Activated T-cell treated with anti-CD3 and anti-CD28 coated beads, Interleukin-2, amount 50 U/mL, for 1 hour (primary cell): ENCODE results near the gene TMEM205.
"Not testable (repeated sequence)": the region's sequence is repeated elsewhere in the genome, so short reads cannot be mapped to it uniquely, and the experiment has no call there.

Source experiments
- DNase-seq: peaks from one replicate; pipeline ENCODE4 v3.0.0-alpha.2; 2020

TMEM205 gene

DNA sequence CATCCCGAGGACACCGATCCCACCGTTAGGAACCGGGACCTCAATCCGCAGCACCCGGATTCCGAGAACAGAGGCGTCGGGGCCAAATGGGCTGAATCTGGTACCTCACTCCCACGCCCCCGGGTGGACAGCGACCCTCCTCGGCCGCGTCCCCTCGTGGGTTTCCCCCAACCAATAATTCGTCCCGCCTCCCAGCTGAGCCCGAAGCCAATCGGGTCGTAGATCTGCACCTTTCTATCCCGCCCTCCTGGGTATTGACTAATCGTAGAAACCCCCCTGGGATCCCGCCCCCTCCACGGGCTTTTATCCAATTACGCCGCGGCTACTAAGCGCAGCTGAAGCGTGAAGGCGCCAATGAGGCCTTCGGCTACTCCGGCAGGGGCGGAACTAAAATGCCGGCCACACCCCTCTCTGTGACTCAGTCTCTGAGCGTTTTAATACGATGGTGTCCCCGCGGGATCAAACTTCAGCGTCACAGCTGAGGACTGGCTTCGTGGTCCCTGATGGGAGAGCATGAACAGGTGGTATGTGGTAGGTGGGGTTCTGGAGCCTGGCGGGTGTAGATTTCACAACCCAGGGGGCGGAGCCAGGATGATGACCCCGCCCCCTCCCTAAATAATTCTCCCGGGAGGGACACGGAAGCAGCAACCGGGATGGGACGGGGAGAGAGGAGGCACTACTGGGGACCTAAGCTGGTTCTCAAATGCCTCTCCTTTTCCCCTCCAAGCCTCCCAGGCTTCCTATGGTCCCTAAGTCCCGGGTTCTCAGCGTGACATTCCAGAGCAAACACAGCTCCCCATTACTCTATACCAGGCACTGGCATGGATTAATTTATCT, at the start of gene TMEM205, which contains the start of gene CCDC159:
TMEM205 (minus strand) TSS at position 165 of the 837 bp plus-strand sequence. CDS start 649 bp downstream, outside the sequence.
CCDC159 (plus strand) TSS at position 416 of the 837 bp plus-strand sequence; CDS start at position 504, 88 bp downstream.
- DNase-seq, result peak; percentile 97

DNA sequence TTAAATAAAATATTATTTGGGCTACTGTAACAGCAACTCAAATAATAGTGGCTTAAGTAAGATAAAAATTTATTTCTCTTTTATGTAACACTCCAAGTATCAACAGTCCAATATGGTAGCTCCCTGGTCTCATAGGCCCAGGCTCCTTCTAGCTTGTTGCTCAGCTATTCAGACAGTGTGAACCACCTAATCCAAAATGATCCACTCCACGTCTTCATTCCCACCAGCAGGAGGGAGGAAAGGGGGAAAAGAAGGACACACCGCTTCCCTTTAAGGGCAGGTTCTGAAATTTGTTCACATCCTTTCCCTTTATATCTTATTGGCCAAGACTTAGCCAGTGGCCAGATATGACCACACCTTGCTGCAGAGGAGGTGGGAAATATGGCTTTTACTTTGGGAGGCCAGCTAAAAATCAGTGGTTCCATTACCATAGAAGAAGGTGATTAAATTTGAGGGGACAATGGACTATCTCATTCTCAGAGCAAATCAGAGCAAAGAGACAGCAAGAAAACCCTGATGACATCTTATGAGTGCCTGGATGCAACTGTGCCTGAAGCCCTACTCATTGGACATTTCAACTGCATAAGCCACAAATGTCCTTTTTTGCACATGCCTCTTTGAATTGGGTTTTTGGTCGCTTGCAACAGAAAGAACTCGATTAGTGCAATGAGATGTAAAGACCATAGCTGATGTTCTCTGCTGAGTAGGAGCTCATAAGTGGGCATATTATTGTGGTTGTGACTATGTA, 45.0 kb upstream of the TMEM205 start:
- no peak for DNase-seq

DNA sequence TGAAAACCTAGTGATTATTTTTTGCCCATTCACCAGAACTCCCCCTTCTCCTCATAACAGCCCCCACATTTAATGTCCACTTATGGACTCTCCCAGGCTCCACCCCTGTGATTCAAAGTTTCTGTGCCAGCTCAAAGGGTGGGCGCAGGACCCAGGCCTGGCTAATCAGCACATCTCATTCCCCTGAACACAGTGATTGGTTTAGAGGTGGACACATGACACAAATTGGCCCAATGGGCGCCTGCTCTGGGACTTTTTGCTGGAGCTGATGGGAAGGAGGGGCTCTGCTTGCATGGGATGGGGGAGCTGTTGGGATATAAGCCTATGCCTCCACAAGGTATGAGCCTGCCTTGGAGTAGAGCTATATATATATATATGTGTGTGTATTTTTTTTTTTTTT, 44.3 kb upstream of the TMEM205 start:
- DNase-seq, result no peak

DNA sequence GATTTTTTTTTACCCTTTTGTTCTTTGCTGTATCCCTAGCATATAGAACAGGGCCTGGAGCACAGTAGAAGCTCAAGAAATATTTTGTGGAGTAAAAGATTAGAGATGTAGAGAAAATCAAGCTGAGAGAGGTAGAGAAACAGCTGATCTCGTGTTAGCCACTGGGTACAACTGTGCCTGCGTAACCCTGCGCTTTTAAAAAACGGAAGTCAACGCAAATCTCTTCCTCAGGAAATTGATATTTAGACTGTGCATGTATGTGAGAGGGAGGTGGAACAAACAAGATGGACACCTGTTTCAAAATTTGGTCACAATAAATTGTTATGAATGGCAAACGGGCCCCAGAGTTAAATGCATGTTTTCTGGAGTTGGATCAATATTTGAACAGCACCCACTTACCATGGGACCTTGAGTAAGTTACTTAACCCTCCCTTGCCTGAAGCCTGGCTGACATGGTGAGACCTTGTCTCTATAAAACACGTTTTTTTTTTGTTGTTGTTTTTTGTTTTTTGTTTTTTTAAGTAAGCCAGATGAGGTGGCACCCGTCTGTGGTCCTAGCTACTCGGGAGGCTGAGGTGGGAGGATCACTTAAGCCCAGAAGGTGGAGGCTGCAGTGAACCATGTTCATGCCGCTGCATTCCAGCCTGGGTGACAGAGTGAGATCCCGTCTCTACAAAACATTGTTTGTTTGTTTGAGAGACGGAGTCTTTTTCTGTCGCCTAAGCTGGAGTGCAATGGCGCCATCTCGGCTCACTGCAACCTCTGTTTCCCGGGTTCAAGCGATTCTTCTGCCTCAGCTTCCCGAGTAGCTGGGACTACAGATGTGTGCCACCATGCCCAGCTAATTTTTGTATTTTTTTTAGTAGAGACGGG, 41.3 kb upstream of the TMEM205 start:
- DNase-seq, result no peak

DNA sequence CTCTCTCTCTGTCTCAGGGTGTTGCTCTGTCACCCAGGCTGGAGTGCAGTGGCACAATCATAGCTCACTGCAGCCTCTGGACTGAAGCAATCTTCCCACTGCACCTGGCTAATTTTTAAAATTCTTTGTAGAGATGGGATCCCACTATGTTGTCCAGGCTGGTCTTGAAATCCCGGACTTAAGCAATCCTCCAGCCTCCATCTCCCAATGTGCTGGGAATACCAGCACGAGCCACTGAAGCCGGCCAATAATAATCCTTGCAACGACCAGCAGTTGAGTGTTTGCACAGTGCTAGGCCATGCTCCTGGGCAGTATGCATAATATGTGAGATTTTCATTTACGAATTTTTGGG, 38.7 kb upstream of the TMEM205 start:
- no peak for DNase-seq

DNA sequence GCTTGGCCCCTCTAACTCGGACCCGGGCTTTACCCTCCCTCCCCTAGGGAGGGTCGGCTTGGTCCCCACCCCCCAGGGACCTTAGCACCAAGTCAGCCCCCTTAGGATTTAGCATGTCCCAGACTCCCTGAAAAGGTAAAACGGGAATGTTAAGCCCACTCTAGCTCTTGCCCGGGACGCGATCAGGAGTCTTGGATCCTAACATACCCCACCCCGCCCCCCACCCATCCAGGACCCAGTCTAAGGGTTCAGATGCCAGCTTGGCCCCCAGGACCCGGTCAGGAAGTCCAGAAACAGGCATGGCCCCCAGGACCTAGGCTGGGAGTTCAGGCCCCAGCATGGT, 37.6 kb upstream of the TMEM205 start:
- no peak for DNase-seq

DNA sequence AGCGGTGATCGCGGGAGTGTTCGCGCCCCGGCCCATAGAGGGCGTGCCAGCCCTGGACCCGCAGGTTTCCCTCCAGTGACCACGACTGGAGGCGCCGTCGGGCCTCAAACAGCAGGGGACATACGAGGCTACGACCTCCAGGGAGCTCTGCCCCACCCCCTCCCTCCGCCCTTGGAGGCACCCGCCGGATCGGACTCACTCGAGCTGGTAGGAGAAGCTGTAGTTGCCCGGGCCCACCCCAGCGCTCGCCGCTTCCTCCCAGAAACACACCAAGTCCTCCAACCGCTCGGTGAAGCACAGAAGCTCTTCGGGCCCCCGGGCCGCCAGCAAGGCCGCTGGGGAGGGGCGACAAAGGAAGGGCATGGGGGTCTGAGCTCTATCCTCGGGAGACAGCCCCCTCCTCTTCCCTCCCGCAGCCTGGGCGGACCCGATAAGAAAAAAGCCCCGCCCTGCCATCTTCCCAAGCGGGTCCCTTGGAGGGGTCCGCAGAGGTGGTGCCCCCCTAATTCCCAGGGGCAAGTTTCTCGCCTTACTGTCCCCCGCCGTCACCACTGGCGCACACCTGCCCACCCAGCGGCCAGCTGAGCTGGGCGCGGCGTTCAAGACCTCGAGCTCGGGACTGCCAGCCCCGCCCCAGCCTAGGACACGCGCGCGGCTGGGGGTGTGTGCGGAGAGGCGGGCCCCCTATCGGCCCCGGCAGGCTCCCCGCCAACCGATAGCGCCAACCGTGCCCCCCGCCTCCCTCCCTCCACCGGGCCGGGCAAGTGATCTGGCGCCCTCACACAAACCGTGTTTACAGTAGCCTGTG, 37.0 kb upstream of the TMEM205 start:
- DNase-seq, result peak; percentile 57

DNA sequence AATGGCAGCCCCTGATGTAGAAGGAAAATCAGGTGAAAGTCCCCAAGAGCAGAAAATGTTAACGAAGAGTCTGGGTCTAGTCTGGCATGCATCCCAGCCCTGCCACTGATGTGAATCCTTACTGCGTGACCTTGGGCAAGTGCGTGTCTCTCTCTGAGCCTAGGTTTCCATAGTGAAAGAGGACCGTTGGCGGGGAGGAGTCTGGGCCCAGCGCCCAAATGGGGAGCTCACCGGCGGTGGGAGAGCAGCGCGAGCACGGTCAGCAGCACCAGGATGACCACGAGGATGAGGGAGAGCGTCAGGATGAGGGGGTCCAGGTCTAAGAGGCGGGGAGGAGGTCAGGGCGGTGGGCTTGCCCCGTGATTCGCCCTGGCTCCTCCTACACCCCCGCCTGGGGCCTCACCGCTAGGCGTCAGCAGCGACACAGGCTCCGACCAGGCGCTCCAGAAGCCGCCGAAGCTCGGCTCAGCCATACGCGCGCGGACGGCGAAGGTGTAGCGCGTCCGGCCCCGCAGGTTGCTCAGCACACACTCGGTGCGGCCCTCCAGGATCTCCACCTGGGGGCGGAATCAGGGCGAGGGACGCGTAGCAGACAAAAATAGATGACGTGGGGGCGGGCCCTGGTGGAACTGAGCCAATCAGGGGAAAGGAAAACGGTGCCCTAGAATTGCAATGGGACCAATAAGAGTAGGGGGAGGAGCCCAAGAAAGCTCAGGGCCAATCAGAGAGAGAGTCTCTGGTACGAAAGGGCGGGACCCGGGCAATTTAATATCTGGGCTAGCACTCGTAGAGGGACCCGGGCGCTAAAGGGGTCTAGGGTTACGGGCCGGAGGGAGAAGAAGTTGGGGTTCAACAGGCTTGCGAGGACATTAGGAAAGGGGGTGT, 34.8 kb upstream of the TMEM205 start:
- peak; percentile 96 for DNase-seq

DNA sequence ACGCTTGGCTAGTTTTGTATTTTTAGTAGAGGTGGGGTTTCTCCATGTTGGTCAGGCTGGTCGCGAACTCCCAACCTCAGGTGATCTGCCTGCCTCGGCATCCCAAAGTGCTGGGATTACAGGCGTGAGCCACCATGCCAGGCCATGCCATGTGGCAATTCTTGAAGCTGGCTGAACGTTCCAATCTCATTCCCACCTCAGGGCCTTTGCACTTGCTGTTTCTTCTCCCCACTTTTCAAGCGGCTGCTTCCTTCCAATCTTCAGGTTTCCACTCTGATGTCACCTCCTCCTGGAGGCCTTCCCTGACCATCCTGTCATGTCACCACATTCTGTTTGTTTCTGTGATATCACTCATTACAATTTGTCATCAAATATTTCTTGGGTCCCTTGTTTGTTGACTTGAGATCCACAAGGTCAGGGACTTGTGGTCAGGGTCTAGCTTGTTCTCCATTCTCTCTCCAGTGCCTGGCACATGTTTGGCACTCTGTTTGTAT, 33.8 kb upstream of the TMEM205 start:
- DNase-seq, result no peak

DNA sequence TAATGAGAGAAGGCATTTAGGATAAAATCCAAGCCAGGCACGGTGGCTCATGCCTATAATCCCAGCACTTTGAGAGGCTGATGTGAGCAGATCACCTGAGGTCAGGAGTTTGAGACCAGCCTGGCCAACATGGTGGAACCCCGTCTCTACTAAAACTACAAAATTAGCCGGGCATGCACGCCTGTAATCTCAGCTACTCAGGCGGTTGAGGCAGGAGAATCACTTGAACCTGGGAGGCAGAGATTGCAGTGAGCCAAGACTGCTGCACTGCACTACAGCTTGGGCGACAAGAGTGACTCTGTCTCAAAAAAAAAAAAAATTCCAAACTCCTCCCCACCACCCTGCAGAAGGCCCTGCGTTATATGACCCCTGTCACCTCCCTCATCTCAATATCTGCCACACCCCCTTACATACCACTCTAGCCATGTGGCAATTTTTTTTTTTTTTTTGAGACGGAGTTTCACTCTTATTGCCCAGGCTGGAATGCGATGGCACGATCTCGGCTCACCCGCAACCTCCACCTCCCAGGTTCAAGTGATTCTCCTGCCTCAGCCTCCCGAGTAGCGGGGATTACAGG, 33.3 kb upstream of the TMEM205 start:
- DNase-seq, result not testable (repeated sequence)

DNA sequence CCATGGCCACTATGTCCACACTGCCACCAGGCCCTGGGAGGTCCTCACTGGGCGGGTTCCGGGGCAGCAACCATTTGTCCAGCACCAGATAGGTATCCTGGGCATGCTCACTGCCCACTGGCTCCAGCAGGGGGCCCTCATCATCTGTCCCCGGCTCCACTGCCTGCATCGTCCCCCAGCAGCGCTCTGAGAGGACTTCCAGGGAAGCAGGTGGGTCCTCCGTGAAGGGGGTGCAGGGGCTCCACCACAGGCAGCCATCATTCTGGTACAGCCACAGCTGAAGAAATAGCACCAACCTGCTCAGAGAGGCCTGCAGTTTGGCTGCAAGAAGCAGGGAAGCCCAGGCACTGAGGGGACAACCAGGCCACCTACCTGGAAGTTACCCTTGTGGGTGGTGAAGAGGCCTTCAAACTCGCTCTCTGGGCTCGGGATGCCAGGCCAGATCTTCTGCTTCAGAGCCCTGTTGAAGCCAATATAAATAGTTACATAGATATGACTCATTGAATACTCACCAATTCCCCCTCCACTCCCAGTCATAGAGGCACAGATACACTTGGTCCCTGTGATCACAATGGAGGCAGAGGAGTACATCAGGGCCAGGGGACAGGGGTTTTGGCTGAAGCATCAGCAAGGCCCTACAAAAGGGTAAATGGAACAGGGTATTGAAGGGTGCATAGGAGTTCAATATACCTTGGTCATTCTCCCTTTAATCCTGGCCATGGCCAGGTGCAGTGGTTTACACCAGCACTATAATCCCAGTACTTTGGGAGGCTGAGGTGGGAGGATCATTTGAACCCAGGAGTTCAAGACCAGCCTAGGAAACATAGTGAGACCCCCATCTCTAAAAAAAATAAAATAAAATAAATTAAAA, 32.5 kb upstream of the TMEM205 start:
- DNase-seq, result no peak

DNA sequence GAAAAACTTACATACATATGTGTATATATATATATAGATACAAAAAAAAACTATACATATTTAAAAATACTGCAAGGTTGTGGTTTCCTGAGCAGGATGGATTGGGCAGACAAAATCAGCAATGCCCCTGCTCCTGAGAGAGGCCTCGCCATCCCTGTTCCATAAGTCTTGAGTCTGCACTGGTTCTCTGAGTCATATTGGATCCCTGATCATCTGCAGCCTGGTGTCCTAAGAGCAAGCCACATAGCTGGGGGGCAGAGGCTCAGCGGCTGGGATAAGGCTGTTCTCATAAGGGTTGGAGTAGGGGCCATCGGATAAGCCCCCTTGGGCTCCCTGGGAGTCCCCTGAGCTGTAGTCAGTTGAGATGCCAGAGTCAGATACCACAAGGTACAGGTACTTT, 31.7 kb upstream of the TMEM205 start:
- DNase-seq, result no peak

DNA sequence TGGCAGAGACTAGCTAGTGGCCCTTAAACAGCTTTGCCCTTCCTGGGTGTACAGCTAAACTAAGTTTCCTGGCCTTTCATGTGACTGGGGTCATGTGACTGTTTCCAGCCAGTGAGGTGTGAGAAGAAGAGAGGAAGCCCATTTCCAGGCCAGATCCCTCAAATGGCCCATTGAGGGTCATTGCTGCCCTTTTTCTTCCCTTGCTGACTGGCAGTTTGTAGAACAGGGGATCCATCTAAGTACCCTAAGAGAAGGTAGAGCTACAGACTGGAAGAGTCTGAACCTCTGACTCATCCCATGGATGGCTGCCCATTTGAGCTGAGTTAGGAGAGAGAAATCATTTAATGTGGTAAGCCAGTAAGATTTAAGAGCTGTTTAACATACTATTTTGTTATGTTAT, 31.2 kb upstream of the TMEM205 start:
- DNase-seq, result no peak

DNA sequence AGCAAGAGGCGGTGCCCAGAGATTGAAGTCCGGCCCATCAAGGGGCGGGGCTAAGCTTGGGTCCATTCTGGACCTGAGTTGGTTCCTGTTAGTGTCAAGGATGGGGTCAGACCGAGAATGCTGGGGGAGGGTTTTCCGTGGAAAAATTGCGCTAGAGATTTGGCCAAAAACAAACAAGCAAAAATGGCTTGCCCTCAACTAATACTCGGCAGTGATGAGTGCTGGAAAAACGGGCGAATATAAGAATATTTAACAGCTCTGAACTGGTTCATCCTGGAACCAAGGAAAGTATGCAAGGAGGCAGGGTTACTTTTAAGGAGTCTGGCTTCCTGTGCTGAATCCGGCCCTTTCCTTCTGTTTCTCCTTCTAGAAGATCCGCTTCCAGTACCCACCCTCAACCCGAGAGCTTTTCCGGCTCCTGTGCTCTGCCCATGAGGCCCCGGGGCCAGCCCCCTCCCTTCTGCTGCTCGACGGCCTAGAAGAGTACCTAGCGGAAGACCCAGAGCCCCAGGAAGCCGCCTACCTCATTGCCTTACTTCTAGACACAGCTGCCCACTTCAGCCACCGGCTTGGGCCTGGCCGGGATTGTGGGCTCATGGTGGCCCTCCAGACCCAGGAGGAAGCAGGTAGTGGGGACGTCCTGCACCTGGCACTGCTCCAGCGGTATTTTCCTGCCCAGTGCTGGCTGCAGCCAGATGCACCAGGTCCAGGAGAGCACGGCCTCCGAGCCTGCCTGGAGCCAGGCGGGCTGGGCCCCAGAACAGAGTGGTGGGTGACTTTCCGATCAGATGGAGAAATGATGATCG, 29.3 kb upstream of the TMEM205 start:
- DNase-seq, result peak; percentile 66

DNA sequence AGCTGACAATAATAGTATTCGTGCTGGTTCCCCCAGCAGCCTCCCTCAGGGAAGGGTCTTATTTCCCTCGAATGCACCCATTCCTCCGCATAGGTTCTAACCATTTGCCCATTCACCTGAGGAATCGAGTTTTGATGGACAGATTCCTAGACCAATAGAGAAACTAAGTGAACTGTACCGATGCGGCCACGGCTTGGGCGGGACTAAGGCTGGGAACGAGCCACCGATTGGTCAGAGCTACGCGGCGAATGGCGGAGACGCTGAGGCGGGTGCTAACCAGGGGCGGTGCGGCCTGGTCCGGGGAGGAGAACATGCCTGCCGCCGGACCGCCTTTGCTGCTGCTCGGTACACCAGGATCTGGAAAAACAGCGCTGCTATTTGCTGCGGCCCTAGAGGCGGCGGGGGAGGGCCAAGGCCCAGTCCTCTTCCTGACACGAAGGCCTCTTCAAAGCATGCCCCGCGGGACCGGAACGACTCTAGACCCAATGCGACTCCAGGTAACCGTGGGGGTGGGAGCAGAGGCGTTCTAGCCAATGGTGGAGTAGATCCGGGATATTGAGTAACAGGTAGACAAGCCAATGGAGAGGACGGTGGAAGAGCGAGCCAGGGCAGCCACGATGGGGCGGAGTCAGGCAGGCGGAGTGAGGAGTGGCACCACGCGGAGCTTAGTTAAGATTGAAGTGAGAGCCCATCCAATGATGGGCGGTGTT, 28.5 kb upstream of the TMEM205 start, which contains the start of gene SWSAP1:
SWSAP1 (plus strand) TSS at position 234 of the 710 bp plus-strand sequence; CDS start at position 249, 15 bp downstream.
- DNase-seq, result peak; percentile 96

DNA sequence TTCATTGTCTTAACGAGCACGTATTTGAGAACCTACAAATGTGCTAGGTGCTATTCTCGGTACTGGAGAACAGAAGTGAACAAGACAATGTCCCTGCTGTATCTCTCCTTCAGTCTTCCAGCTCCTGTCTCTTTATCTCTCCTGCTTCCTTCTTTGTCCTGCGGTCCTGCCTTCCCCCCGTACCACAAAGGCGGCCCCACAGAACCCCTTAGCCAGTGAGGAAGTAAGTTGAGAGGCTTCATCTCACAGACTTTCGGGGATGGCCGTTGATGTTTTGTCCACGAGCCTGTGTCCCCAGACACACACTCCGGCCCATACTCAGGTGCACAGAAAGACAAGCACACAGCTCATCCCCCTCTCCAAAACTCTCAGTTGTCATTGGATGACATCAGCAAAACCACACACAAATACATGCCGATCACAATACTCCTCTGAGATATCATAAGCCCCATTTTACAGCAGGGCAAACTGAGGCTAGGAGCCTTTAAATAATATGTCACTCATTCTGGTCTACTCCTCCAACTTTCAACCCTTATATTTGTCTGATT, 27.9 kb upstream of the TMEM205 start:
- DNase-seq, result no peak

DNA sequence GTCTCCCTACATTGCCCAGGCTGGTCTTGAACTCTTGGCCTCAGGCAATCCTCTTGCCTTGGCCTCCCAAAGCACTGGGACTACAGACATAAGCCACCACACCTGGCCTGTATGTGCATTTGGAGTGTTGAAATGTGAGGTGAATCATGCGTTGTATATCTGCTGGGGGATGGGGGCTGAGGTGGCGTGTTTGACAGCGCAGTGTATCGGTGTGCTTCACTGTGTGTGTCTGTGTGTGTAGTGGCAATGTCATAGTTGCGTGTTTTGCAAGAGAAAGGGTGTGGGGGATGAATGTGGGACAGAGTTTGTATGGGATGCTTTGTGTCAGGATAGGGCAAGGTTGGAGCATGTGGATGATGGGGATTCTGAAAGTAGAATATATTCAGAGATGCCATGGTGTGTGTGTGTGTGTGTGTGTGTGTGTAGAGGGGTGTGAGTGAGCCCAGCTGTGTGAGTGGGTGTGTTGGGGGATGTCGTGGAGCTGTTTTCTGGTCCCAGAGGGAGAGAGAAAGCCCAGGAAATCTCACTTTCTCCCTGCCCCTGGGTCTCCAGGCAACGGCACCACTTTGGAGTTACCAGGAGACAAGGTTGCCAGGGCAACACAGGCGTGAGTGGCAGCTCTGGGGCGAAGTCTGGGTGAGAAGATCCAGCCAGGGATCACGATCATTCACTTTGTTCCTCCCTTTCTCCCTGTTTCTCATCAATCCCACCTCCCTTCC, 27.3 kb upstream of the TMEM205 start:
- no peak for DNase-seq
